SHP77 (cell line): ENCODE results near the gene CERS4.
"Not testable (repeated sequence)": the region's sequence is repeated elsewhere in the genome, so short reads cannot be mapped to it uniquely, and the experiment has no call there.

ENCODE experiments used
- DNase-seq, 2 experiments: peaks; one replicate each; lab custom pipeline; 2025; lab: John Stamatoyannopoulos, UW

The CERS4 gene

GRCh38 chr19:8208922-8209461 is at the start of gene CERS4:
Gene CERS4 (plus strand): TSS chr19:8209370. CDS start chr19:8251077, 41,707 bp downstream.
- peak; percentile 38 to 42 for DNase-seq

DNA sequence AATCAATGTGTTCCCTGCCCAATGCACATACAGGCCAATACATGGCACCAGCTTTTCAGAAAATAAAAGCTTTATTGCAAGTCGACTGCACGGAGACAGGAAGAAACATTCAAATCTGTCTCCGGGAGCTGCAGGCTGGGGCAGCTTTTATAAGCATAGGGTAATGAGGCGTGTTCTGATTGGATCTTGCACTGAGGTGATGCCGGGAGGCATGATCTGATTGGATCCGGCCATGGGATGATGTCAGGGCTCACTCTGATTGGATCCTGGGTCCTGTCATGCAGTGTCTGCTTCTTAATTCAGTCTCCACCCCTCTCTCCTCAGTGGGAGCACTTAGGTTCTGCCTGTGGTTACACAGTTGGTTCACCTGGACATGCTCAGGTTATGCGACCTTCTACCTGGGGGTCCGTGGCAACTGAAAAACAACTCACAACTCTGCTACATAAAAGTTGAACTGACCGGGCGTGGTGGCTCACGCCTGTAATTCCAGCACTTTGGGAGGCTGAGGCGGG is 48.0 kb upstream of the CERS4 start:
- DNase-seq = peak; percentile 36 to 39

GRCh38 chr19:8163759-8164158 is 45.4 kb upstream of the CERS4 start:
- DNase-seq = no peak

GRCh38 chr19:8167985-8168384 is 41.2 kb upstream of the CERS4 start:
- DNase-seq = no peak

- DNase-seq = no peak
These were observed 40.6 kb upstream of the CERS4 start for GRCh38 chr19:8168537-8168936.

GRCh38 chr19:8174706-8175105 is 34.5 kb upstream of the CERS4 start:
- no peak for DNase-seq

DNA sequence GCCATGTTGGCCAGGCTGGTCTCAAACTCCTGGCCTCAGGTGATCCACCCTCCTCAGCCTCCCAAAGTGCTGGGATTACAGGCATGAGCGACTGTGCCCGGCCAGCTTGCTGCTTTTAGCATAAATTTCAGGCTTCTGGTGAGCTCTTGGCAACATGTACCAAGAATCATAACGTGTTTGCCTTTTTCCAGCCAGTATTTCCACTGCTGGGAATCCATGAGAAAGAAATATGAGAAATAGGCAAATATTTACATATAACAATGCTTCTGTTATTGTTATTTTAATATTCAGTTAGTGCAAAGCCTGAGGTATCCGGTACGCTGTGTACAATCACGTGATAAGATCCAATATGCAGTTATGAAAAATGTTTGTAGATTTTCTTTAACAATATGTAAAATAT is 29.2 kb upstream of the CERS4 start:
- peak in 1 of 2 experiments; percentile 25 for DNase-seq

DNA sequence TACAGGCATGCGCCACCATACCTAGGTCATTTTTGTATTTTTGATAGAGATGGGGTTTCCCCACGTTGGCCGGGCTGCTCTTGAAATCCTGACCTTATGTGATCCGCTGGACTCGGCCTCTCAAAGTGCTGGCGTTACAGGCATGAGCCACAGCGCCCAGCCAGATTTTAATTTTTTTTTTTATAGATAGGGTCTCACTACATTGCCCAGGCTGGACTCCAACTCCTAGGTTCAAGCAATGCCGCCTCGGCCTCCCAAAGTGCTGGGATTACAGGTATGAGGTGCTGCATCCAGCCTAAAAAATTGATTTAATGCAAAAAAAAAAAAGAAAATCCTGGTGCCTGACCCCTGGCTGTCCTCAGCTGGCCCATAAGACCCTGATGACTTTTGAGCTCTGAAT is 24.9 kb upstream of the CERS4 start:
- DNase-seq = no peak

DNA sequence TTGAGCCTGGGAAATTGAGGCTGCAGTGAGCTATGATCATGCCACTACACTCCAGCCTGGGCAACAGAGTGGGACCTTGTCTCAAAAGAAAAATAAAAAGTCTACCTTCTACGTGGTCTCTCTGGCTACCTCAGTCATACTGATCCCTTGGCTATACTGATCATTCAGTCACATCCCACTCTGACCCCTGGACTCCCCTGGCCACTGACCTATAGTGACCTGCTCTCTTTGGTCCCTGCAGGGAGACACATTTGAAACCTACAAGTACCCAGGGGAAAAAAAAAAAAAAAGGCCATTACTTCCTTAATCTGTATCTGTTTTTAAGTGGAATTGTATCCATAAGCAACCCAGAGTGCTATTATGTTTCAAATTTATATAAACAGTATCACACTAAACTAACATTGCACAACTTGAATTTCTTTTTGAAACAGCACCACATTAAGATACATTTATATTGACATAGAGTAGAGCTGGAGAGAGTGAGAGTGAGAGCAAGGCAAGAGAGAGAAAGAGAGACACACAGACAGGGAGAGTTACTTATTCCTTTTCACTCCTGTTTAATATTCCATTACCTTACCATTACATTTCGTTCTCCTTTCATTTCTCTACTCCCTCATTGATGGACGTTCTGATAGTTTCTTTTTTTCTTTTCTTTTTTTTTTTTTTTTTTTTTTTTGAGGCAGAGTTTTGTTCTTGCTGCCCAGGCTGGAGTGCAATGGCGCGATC is 23.7 kb upstream of the CERS4 start:
- no peak for DNase-seq

GRCh38 chr19:8192221-8192820 is 16.8 kb upstream of the CERS4 start:
- no peak for DNase-seq

- no peak for DNase-seq
These were observed 14.5 kb upstream of the CERS4 start for GRCh38 chr19:8194528-8195267.

DNA sequence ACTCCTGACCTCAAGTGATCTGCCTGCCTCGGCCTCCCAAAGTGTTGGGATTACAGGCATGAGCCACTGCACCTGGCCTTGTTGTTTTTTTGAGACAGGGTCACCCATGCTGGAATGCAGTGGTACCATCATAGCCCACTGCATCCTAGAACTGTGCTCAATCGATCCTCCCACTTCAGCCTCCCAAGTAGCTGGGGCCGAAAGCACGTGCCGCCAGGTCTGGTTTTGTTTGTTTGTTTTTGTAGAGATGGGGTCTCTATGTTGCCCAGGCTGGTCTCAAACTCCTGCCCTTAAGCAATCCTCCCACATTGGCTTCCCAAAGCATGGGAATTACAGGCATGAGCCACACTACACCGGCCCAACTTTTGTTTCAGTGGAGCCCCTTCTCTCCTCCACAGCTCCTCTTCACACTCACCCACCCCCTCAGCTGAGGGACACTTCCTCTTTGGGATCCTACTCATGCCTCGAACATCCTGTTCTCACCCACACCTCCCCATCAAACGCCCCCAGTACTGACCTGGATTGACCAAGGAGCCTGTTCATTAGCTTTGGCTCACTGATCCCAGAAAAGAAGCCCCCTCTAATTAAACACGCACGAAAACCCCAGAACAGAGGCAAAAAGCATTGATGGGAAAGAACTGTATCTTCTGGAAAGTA is 12.8 kb upstream of the CERS4 start:
- no peak for DNase-seq

GRCh38 chr19:8203288-8204120 is 5.7 kb upstream of the CERS4 start:
- not testable (repeated sequence) for DNase-seq

DNA sequence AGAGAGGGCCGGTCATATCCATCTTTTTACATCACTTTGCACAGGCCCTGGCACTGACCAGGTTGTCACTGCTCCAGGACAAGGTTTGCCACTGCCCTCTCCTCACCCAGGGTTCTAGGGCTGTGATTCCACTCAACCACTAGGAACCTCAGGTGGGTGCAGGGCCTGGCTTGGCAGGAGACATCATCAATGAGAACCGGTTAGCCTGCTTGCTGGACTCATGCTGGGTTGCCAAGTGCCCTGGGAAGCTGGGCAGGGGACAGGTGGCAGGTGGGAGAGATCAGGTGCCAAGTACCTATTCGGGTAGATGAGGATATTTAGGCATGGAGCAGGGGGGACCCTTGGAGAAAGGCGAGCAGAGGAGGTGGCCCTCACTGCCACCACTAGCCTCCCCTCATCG is 4.2 kb upstream of the CERS4 start:
- DNase-seq = no peak

- DNase-seq = peak; percentile 39 to 71
These were observed 2.8 kb upstream of the CERS4 start for GRCh38 chr19:8206147-8207087.

DNA sequence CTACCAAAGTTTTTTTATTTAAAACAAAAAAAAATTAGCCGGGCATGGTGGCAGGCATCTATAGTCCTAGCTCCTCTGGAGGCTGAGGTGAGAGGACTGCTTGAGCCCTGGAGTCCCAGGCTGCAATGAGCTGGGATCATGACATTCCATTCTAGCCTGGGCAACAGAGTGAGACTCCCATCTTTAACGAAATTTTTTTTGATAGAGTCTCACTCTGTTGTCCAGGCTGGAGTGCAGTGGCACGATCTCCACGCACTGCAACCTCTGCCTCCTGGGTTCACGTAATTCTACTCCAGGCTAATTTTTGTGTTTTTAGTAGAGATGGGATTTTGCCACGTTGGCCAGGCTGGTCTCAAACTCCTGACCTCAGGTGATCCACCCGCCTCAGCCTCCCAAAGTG is 1.8 kb upstream of the CERS4 start:
- not testable (repeated sequence) for DNase-seq

DNA sequence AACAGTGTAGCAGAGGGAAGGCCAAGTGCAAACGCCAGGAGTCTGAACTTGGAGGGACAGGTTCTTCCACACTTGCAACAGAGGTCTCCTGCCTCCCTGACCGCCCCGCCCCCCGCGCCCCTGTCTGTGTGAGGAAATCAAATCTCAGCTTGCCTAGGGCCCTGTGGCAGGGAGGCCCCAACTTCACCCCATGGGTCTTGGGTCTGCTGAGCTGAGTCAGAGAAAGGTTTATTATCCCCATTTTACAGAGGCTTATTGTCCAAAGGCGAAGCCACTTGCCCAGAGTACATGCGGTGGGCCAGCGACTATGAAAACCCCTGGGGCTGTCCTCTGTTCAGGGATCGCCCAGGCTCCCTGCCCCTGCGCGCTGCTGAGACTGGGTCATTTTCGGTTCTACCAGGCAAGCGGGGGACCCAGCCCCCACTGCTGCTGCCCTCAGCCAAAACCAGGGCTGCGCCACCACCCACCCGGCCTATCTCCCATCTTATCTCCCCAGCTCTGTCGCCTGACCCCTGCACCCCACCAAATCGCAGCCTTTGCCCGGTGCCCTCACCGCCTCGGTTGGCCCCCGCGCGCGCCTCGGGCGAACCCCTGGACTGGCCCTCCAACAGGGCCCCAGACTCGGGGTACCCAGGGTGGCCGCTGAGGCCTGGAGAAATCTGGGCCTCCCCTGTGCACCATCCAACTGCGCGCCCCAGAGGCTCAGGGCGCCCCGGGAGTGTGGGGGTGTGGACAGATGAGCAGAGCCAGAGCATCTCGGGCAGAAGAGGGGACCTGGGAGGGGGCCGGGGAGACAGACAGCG is 850 bp upstream of the CERS4 start:
- DNase-seq = no peak

DNA sequence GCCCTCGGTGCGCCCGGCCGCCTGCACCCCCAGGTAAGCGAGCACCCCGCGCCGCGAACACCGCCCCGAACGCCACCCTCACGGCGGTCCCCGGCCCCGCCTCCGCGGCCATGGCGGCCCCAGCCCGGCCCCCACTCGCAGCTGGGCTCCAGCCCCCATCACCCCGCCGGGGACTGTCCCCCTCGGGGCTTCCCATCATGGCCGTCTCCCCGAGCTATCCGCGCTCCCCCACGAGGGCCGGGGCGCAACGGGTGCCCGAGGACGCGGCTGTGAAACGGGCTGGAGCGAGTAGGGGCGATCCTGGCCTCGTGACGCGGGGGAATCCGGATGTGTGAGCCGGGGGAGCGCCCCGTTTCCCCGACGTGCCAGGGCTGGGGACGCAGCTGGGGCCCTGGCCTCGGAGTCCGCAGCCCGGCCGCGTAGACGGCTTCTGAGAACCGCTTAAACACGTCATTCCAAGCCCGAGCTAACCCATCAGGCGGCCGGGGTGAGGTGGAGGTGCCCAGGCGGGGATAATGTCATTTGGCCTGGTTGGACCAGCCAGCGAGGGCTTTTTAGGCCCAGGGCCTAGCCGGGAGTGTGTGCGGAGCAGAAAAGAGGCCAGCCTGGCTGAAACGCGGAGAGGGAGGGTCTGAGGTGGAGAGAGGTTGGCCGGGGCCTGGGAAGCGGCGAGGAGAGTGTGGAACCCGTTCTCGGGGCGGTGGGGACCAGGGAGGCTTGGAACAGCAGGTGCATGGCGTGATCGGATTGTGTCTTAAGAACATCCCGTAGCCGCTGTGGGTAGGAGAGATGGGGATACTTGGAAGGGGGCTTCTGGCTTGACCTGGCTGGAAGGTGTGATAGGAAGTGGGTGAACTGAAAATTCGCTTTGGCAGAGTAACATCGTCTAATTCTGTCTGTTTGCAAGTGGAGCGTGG is 550 bp downstream of the CERS4 start:
- peak; percentile 24 to 35 for DNase-seq
